ENCODE measurements around the gene NKX1-2. TPM values are rescaled to one million over a fixed set of nuclear protein-coding genes. Genes with fewer than 3 reads are reported as not detected.

Gene NKX1-2
- not detected for total RNA-seq
- not detected for polyA plus RNA-seq

GRCh38 chr10:124450012-124450782 lies at the start of gene NKX1-2:
Gene NKX1-2 (minus strand): TSS chr10:124450035. CDS start chr10:124449943, 92 bp downstream.
- peak in 1 of 4 donors; percentile 16 for ATAC-seq
- no peak for TF ChIP-seq CTCF (IDR thresholded peaks at IDR 0.05)
- Histone ChIP-seq H3K36me3 (no peaks in the 10 kb centered on the region), H3K4me1 (peaks cover 0 to 9% (median 7%) of the 10 kb centered on the region in 3 donors), H3K4me3 (peak within 1 kb of the TSS in 1 of 4 donors; percentile 25), H3K27ac (no peak within 1 kb of the TSS), H3K27me3 (peaks cover 0 to 38% (median 17%) of the 10 kb centered on the region in 4 donors), H3K9me3 (no peaks in the 10 kb centered on the region)
- no peak for FAIRE-seq
- intact Hi-C loops (cut with DNase I): no loop called here
- 2% methylated on average over 42 to 55 of the region's 57 CpGs for WGBS, 2 donors
- DNase-seq: no peak

GRCh38 chr10:124498056-124498455 lies 48.2 kb upstream of the NKX1-2 start:
- no peak for DNase-seq
- WGBS, 2 donors: 91 to 94% methylated on average over 8 of the region's 8 CpGs
- H3K27me3 ChIP-seq: no peaks in the 10 kb centered on the region
- H3K9me3 ChIP-seq: no peaks in the 10 kb centered on the region
- H3K4me1 ChIP-seq: no peaks in the 10 kb centered on the region
- no peak for TF ChIP-seq CTCF (IDR thresholded peaks at IDR 0.05)
- H3K4me3 ChIP-seq: no peak overlapping the region
- intact Hi-C loops (cut with DNase I): no loop called here
- FAIRE-seq: no peak
- H3K27ac ChIP-seq: no peak overlapping the region
- H3K36me3 ChIP-seq: no peaks in the 10 kb centered on the region
- no peak for ATAC-seq

GRCh38 chr10:124497196-124497881 lies 47.5 kb upstream of the NKX1-2 start:
- TF ChIP-seq CTCF (IDR thresholded peaks at IDR 0.05): no peak
- Histone ChIP-seq H3K27ac (no peak overlapping the region), H3K36me3 (no peaks in the 10 kb centered on the region), H3K4me3 (no peak overlapping the region), H3K4me1 (no peaks in the 10 kb centered on the region), H3K27me3 (no peaks in the 10 kb centered on the region), H3K9me3 (no peaks in the 10 kb centered on the region)
- no peak for FAIRE-seq
- 85 to 89% methylated on average over 15 of the region's 15 CpGs for WGBS, 2 donors
- DNase-seq: no peak
- ATAC-seq: no peak
- intact Hi-C loops (cut with DNase I): no loop called here

GRCh38 chr10:124496620-124497019 lies 46.8 kb upstream of the NKX1-2 start:
- DNase-seq (no peak), FAIRE-seq (no peak), ATAC-seq (no peak)
- H3K36me3 ChIP-seq: no peaks in the 10 kb centered on the region
- no peak overlapping the region for H3K4me3 ChIP-seq
- WGBS, 2 donors: 92% methylated on average over 24 of the region's 24 CpGs
- no peaks in the 10 kb centered on the region for H3K4me1 ChIP-seq
- intact Hi-C loops (cut with DNase I): no loop called here
- no peak for TF ChIP-seq CTCF (IDR thresholded peaks at IDR 0.05)
- H3K27ac ChIP-seq: no peak overlapping the region
- H3K9me3 ChIP-seq: no peaks in the 10 kb centered on the region
- H3K27me3 ChIP-seq: no peaks in the 10 kb centered on the region

GRCh38 chr10:124496150-124496549 lies 46.3 kb upstream of the NKX1-2 start:
- no peaks in the 10 kb centered on the region for H3K36me3 ChIP-seq
- DNase-seq (no peak), FAIRE-seq (no peak), ATAC-seq (no peak)
- no peaks in the 10 kb centered on the region for H3K27me3 ChIP-seq
- 91 to 93% methylated on average over 14 of the region's 14 CpGs for WGBS, 2 donors
- H3K27ac ChIP-seq: no peak overlapping the region
- no peak for TF ChIP-seq CTCF (IDR thresholded peaks at IDR 0.05)
- H3K9me3 ChIP-seq: no peaks in the 10 kb centered on the region
- no peak overlapping the region for H3K4me3 ChIP-seq
- intact Hi-C loops (cut with DNase I): no loop called here
- H3K4me1 ChIP-seq: no peaks in the 10 kb centered on the region
